GM21367 (cell line): Measurements from ENCODE around the gene LEF1.

Experiments used
- ATAC-seq: cut with Tn5 transposase; IDR thresholded peaks from one replicate; pipeline ENCODE4 v1.9.1; 2021; ENCODE audit not compliant: unreplicated experiment

The LEF1 gene

GRCh38 chr4:108004646-108005045, 164.1 kb downstream of the LEF1 start:
- ATAC-seq, result no peak

- no peak for ATAC-seq
Measured at GRCh38 chr4:108003982-108004515, 164.7 kb downstream of the LEF1 start.

GRCh38 chr4:108001540-108002135, 167.1 kb downstream of the LEF1 start:
- ATAC-seq, result no peak

GRCh38 chr4:107999932-108000539, 168.7 kb downstream of the LEF1 start:
- ATAC-seq, result no peak

GRCh38 chr4:107997794-107998193, 170.9 kb downstream of the LEF1 start:
- ATAC-seq, result no peak
